Fibroblast of skin of back (primary cell): ENCODE results near the gene PITPNM3.

Experiments
- DNase-seq: peaks from one replicate; pipeline ENCODE4 v3.0.0-alpha.2; 2013

PITPNM3 gene

GRCh38 chr17:6458460-6458950, 97.8 kb downstream of the PITPNM3 start:
- DNase-seq: no peak

GRCh38 chr17:6457688-6458459, 98.5 kb downstream of the PITPNM3 start:
- DNase-seq: no peak

GRCh38 chr17:6456914-6457687, 99.3 kb downstream of the PITPNM3 start:
- DNase-seq: peak; percentile 56

DNA sequence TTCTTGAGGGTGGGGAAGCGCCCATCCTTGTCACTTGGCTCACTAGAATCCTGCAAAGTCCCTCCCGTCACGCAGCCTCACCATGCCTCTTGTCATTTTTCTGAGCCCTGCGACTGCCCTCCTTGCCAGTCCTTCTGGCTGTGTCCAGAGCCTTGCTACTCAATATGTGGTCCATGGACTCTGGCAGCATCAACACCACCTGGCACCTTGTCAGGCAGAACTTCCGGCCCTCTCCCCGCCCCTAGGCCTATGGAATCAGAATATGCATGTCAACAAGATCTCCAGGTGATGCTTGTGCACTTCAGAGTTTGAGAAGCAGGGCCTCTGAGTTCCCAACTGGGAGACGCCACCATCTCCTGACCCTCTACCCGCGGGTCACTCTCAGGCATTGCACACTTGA, 100.0 kb downstream of the PITPNM3 start:
- no peak for DNase-seq

GRCh38 chr17:6455321-6455705, 101.0 kb downstream of the PITPNM3 start:
- DNase-seq: no peak

DNA sequence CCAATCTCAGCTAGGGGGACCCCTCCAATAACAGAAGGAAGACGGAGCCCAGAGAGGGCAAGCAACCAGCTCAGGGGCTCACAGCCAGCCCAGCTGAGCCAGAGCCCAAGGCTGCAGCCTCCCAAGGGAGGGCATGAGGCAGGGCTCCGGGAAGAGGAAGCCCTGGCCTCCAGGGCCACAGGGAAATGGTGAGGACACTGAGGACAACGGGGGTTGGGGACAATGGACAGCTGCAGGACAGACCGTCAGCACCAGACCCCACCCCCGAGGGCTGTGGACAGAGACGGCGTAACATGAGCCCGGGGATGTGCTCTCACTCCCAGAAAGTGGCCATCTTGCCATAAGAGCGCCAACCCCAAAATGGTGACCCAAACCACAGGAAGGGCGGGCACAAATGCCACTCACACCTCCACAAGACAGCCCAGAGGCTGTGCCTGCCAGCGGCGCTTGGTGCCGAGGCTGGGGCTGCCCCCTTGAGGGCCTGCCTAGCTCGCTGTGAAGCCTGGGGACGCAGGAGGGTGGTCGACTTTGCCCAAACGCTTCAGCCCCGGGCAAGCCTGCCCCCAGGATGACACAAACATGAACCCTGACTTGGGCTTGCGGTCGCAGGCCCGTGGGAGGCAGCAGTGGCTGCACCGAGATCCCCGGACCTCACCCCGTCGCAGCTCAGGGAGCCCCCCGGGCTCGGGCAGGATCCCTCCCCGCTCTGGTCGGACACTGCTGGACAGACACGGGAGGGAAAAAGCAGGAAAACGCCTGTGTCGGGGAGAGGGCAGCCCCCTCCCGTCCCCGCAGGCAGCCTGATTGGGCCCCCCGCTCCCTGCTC, 101.6 kb downstream of the PITPNM3 start:
- DNase-seq: no peak

DNA sequence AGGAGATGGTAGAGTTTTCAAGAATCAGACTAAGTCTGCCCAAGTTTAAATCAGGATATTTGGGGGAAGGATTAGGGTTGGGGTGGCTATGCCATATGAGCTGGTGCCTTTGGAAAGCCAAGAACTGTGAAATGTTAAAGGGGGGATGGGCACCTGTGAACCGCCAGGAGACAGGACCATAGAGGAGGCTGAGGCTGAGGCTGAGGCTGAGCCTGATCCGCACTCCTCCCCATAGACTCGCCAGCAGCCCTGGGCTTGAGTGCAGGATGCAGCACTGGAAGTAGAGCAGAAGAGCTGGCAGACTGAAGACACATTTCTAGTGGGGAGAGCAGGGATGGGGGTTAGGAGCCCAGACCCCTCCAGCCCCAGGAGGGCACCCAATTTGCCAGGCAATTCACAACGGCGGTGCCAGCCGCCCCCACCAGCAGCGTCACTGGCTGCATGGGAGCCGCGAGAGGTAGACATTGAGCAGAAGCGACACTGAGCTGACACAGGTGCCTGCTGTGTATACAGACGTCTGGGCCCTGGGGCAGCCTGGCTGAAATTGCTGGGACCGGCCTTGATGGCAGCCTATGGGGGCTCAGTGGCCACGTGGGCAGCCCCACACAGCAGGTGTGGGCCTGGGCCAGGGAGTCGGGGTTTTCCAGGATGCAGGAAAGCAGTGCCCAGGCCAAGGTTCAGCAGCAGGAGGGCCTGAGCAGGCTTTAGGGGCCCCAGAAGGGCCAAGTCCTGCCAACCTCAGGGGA, 102.9 kb downstream of the PITPNM3 start:
- no peak for DNase-seq

- DNase-seq: peak; percentile 17
Measured at GRCh38 chr17:6452471-6453266, 103.7 kb downstream of the PITPNM3 start.

DNA sequence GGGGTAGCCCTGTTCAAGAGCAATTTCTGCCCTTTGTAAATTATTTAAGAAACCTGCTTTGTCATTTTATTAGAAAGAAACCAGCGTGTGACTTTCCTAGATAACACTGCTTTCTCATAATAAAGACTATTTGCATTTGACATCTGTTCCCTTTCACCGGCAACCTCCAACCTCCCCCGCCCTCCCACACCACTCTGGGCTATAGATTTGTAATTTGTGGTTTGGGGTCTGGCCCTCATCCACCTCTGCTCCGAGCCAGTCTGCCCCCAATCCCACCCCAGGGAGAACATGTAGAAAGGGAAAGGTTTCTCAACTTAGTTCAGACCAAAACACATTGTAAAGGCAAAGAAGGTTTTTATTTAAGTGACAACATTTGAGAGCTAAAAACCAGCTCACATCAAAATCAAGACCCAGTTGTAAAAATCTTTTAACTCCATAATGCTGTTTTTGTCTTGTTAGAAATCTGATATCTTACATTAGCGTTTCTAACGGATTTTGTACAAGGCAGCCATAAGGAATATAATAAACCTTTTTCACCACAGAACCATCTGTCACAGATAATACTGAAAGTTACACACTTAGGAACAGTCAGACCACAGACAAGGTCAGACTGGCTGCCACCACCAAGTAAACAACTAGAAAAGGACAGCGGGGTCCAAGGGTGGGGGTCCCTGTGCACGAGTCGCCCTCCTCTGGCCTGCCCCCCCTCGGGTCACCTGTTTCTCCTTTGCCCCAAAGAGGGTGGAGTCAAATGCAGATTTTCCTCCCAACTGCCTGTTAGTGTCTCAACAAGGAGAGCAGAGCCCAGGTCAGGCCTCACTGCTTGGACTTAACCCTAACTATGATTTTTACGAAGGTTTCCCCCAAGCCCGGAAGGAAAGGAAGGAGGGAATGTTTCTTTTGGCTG, 105.2 kb downstream of the PITPNM3 start:
- no peak for DNase-seq

- DNase-seq: no peak
Measured at GRCh38 chr17:6449307-6449706, 107.0 kb downstream of the PITPNM3 start.

- no peak for DNase-seq
Measured at GRCh38 chr17:6448473-6448872, 107.9 kb downstream of the PITPNM3 start.

GRCh38 chr17:6446516-6447100, 109.7 kb downstream of the PITPNM3 start:
- no peak for DNase-seq

DNA sequence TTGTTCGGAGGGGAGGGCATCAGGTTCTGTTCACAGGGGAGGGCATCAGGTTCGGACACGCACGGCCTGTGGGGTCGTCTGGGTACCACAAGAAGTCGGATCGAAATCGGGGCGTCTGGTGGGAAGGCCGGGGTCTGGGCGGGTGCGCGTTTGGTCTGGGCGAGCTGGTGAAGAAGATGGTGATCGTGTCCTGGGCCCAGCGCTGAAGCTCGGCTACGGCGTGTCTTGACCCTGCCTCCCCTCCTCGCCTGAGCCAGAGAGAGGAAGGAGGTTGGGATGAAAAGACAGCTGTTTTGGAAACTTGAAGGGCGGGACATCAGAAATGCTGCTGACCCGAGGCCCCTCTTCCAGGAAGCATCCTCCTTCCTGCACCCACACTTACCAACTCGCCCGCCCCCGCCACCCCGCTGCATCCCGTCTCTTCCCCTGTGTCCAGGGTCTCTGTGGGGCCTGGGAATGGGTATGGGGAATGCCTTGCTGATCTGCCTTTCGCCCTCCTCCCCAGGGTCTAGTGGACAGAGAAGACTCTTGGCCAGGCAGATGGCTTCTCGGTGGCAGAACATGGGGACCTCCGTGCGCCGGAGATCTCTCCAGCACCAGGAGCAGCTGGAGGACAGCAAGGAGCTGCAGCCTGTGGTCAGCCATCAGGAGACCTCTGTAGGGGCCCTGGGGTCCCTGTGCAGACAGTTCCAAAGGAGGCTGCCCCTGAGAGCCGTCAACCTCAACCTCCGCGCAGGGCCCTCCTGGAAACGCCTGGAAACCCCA, 111.6 kb downstream of the PITPNM3 start:
- no peak for DNase-seq

DNA sequence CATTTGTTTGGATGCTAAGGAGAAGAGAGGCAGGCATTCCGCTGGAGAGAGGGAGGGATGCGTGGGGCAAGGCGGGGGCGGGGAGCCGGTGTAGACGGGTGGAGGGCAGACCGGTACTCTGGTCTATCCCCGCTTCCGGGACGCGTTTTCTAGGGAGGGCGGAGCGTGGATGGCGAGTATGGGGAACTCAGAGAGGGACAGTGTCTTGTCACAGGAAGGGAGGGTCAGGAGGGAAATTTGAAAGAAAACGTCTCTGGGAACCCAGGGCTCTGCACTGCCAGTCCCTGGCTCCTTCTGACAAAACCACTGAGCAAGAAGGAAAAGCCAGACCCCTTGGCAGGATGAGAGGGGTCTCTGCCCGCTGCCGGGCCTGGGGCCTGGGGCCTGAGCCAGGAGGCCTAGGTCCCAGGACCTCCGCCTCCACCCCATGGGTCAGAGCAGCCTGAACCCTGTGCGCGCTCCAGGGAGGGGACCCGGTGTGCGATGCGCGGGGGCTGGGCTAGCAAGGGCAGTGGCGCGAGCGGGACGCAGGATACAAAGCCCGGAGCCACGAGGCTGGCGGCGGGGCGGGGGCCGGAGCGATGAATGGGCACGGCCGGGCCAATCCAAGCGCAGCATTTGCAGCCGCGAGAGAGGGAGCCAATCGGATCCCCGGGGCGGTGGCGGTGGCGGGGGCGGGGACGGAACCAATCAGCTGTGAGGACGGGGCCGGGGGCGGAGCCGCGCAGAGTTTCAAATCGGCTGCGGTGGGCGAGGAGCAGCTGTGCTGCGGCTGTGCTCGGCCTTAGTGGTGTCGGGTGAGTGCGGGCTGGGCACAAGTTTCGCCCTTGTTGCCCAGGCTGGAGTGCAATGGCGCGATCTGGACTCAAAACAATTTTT, 112.4 kb downstream of the PITPNM3 start, which contains the start of gene PIMREG:
Gene PIMREG (plus strand): TSS at position 764 of the 879 bp plus-strand sequence. CDS start 656 bp downstream, outside the sequence.
- DNase-seq: peak; percentile 95

DNA sequence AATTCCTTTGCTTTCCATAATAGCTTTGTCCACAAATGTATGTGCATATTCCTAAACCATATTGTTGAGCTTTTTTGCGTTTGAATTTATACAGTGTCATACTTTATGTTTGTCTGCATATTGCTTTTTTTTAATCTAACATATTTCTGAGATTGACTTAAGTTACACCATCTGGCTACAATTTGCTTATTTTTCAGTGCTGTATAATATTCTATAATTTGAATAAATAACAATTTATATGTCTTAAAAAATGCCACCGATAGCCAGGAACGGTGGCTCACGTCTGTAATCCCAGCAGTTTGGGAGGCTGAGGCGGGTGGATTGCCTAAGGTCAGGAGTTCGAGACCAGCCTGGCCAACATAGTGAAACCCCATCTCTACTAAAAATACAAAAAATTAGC, 113.6 kb downstream of the PITPNM3 start:
- DNase-seq: no peak

GRCh38 chr17:6439951-6440350, 116.4 kb downstream of the PITPNM3 start:
- DNase-seq: no peak

DNA sequence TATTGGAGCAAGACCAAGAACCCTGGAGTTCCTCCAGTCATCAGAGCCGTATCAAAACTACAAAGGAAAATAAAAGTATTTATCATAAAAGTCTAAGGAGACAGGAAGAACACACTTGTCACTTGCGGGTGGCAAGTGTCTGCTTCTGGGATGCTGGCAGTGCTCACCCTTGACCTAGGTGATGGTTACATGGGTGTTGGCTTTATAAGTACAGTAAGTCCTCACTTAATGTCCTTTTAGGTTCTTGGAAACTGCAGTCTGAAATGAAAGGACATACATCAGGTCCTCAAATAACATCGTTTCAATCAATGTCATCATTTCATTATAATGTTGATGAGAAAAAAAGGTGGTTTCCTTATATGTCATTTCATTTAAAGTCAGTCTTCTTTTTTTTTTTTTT, 118.4 kb downstream of the PITPNM3 start:
- DNase-seq: no peak

DNA sequence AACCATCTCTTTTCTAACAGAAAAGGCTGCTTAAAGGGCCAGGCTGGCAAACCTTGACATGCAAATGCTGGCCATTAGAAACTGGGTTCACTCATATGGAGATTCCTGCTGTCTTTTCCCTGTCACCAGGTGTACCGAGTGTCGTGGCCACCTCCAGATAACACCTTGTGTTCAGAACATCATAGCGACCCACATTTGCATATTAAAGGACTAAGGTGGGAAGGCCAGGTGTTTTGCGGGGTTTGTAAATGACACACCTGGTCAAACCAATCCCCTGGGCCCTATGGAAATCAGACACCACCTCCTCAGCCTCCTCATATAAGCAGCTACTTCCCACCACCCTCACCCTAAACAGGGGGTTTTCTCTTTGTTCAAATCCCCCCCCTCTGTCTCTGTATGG, 118.9 kb downstream of the PITPNM3 start:
- no peak for DNase-seq
